Activated CD8-positive, alpha-beta T cell treated with anti-CD3 and anti-CD28 coated beads for 36 hours (primary cell): ENCODE measurements around the gene APOC3. TPM values are rescaled to one million over a fixed set of nuclear protein-coding genes. Genes with fewer than 3 reads are reported as not detected.
A peak's percentile ranks its signal among the peaks of the same experiment; 100 is the strongest.

ENCODE experiments used
- ATAC-seq: fragments of 200-7000 bp; cut with Tn5 transposase; one replicate; pipeline ENCODE4 v1.10.0; 2021; ENCODE audit warnings: mild to moderate bottlenecking, moderate library complexity
- CTCF ChIA-PET: fragments of 350-600 bp; sonication (Branson Sonifier 250); formaldehyde crosslinking; loops from one replicate; lab custom pipeline; 2021; ENCODE audit warnings: antibody characterized with exemption; lab: Charles Lee
- POLR2A ChIA-PET: fragments of 350-600 bp; sonication (Branson Sonifier 250); formaldehyde crosslinking; loops from one replicate; lab custom pipeline; 2021; ENCODE audit warnings: antibody characterized with exemption; lab: Charles Lee
- DNase-seq: peaks from one replicate; pipeline ENCODE4 v3.0.0-alpha.2; 2020
- H3K27ac Mint-ChIP-seq: one replicate; pipeline ENCODE4 v1.8.0; 2021; ENCODE audit warnings: mild to moderate bottlenecking, mixed read lengths
- H3K27me3 Mint-ChIP-seq: one replicate; pipeline ENCODE4 v1.8.0; 2021; ENCODE audit warnings: mixed read lengths
- H3K36me3 Mint-ChIP-seq: one replicate; pipeline ENCODE4 v1.8.0; 2021; ENCODE audit warnings: low read depth, mixed read lengths
- H3K4me1 Mint-ChIP-seq: one replicate; pipeline ENCODE4 v1.8.0; 2021; ENCODE audit warnings: low read depth, mixed read lengths
- H3K4me3 Mint-ChIP-seq: one replicate; pipeline ENCODE4 v1.8.0; 2021; ENCODE audit warnings: mild to moderate bottlenecking, moderate library complexity, mixed read lengths
- H3K9me3 Mint-ChIP-seq: one replicate; pipeline ENCODE4 v1.8.0; 2021; ENCODE audit warnings: mixed read lengths
- CTCF ChIP-seq: fragments of 200-600 bp; IDR thresholded peaks from one replicate; pipeline ENCODE4 v1.8.0; 2022; ENCODE audit warnings: antibody characterized with exemption, mild to moderate bottlenecking
- intact Hi-C: fragments of 100-400 bp; cut with micrococcal nuclease; formaldehyde crosslinking; loops from one replicate; pipeline ENCODE4 v1.10.0; 2022
- total RNA-seq, 2 experiments: library from RNA; stranded (reverse); gene quantifications; one replicate each; pipeline ENCODE4 v1.2.3, GENCODE V29; 2021

APOC3 gene
- total RNA-seq, 2 experiments from 2014 or later = not detected

GRCh38 chr11:116791002-116791812 is 38.5 kb upstream of the APOC3 start:
- Mint-ChIP-seq H3K9me3 (no peaks in the 10 kb centered on the region), H3K36me3 (peaks cover 11% of the 10 kb centered on the region), H3K27ac (no peak overlapping the region), H3K4me3 (no peak overlapping the region), H3K27me3 (no peaks in the 10 kb centered on the region), H3K4me1 (peaks cover 18% of the 10 kb centered on the region)
- ATAC-seq (peak; percentile 80), DNase-seq (peak; percentile 86)
- peak; percentile 89 for TF ChIP-seq CTCF
- ChIA-PET CTCF (interaction anchor here (0.6 to 10.0 kb wide), 49 partner anchors 8 to 435 kb away, joined by 3 to 167 read pairs (median 5); partner anchors contain the start of genes APOA1, BUD13, PAFAH1B2 and SIDT2), POLR2A (interaction anchor here (0.9 to 2.5 kb wide), 3 partner anchors 14 to 61 kb away, joined by 3 to 10 read pairs (median 8); partner anchors contain the start of gene BUD13)
- intact Hi-C loops = loop anchor here (1.0 to 5.0 kb wide), 2 partner anchors 46 to 315 kb away; partner anchors contain the start of gene APOA1

GRCh38 chr11:116791813-116792143 is 37.9 kb upstream of the APOC3 start, which contains the start of gene APOA5:
APOA5 (minus strand) TSS chr11:116791879; CDS start chr11:116791860, 19 bp downstream.
- CTCF ChIA-PET = interaction anchor here (0.6 to 10.0 kb wide), 40 partner anchors 8 to 421 kb away, joined by 3 to 167 read pairs (median 6); partner anchors contain the start of genes APOA1, BUD13, PAFAH1B2 and SIDT2
- POLR2A ChIA-PET = interaction anchor here (0.9 to 1.8 kb wide), 4 partner anchors 8 to 61 kb away, joined by 3 to 8 read pairs (median 3); partner anchors contain the start of gene BUD13
- Mint-ChIP-seq H3K27me3 (no peaks in the 10 kb centered on the region), H3K27ac (no peak within 1 kb of the TSS), H3K36me3 (peaks cover 5% of the 10 kb centered on the region), H3K4me1 (peaks cover 12% of the 10 kb centered on the region), H3K9me3 (no peaks in the 10 kb centered on the region), H3K4me3 (no peak within 1 kb of the TSS)
- ATAC-seq (no peak), DNase-seq (no peak)
- intact Hi-C loops = loop anchor here (1.0 to 5.0 kb wide), 2 partner anchors 46 to 315 kb away; partner anchors contain the start of gene APOA1
- no peak for TF ChIP-seq CTCF

GRCh38 chr11:116792144-116792868 is 37.4 kb upstream of the APOC3 start:
- CTCF ChIA-PET = interaction anchor here (1.1 to 10.0 kb wide), 17 partner anchors 8 to 381 kb away, joined by 3 to 167 read pairs (median 13); partner anchors contain the start of genes APOA1, PAFAH1B2 and SIK3
- no peaks in the 10 kb centered on the region for H3K36me3 Mint-ChIP-seq
- H3K27ac Mint-ChIP-seq = no peak overlapping the region
- no peak for TF ChIP-seq CTCF
- H3K4me1 Mint-ChIP-seq = peaks cover 7% of the 10 kb centered on the region
- no peaks in the 10 kb centered on the region for H3K9me3 Mint-ChIP-seq
- no peak overlapping the region for H3K4me3 Mint-ChIP-seq
- ATAC-seq (no peak), DNase-seq (no peak)
- POLR2A ChIA-PET = interaction anchor here (1.2 kb wide), 2 partner anchors 9 to 16 kb away, joined by 3 read pairs; no protein-coding TSS in a partner anchor
- no peaks in the 10 kb centered on the region for H3K27me3 Mint-ChIP-seq
- intact Hi-C loops = loop anchor here (5.0 kb wide), 1 partner anchor 45 kb away; the partner anchor contains the start of gene APOA1

- no peaks in the 10 kb centered on the region for H3K9me3 Mint-ChIP-seq
- H3K27ac Mint-ChIP-seq = no peak overlapping the region
- H3K4me1 Mint-ChIP-seq = peaks cover 7% of the 10 kb centered on the region
- intact Hi-C loops = loop anchor here (5.0 kb wide), 1 partner anchor 44 kb away; the partner anchor contains the start of gene APOA1
- CTCF ChIA-PET = interaction anchor here (0.8 to 10.0 kb wide), 9 partner anchors 30 to 387 kb away, joined by 3 to 167 read pairs (median 4); partner anchors contain the start of genes APOA1 and SIK3
- H3K36me3 Mint-ChIP-seq = no peaks in the 10 kb centered on the region
- ATAC-seq = no peak
- no peaks in the 10 kb centered on the region for H3K27me3 Mint-ChIP-seq
- DNase-seq = no peak
- POLR2A ChIA-PET = interaction anchor here (1.1 to 1.2 kb wide), 3 partner anchors 9 to 43 kb away, joined by 3 read pairs; no protein-coding TSS in a partner anchor
- H3K4me3 Mint-ChIP-seq = no peak overlapping the region
- no peak for TF ChIP-seq CTCF
Measured at GRCh38 chr11:116792869-116793771, 36.6 kb upstream of the APOC3 start.
